ENCODE measurements around the gene CCNO.

The CCNO gene, protein sequence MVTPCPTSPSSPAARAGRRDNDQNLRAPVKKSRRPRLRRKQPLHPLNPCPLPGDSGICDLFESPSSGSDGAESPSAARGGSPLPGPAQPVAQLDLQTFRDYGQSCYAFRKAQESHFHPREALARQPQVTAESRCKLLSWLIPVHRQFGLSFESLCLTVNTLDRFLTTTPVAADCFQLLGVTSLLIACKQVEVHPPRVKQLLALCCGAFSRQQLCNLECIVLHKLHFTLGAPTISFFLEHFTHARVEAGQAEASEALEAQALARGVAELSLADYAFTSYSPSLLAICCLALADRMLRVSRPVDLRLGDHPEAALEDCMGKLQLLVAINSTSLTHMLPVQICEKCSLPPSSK

GRCh38 chr5:55232985-55233928 lies at the start of gene CCNO:
Gene CCNO (minus strand): TSS chr5:55233608. CDS start chr5:55233523, 85 bp downstream.
- no peak for FAIRE-seq

DNA sequence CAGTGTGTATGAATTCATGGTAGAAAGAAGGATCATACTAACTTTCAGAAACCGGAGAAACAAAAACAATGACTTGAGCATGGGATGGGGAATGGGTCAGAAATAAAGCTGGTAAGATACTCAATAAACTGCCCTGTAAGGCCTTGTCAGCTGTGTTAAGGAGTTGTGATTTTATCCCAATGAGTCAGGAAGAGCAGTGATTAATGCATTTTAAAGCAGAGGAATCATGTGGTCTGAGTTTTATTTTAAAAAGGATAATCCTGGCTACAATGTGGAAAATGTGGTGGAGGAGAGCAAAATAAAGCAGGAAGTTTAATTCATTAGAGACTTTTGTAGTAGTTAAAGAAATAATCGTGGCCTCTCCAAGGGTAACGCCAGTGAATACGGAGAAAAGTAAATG lies 45.4 kb upstream of the CCNO start:
- FAIRE-seq = no peak

DNA sequence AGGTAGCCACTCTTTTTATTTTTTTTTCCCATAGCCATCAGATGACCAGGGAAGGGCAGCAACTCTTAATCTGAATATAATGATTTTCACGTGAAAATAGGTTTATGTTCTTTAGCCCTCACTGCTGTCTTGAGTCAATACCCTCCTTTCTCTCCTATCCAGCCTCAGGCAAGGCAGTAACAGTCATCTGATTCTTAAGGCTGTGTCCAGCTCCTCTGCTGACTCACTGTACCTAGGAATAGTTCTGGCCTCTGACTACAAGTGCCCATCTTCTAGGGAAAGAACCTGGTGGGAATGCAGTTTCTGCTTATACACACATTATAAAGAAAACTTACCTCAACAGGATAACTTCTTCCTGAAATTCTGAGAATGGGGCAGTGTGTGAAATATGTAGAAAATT lies 43.4 kb upstream of the CCNO start:
- no peak for FAIRE-seq

- no peak for FAIRE-seq
Observed at GRCh38 chr5:55258339-55258738, 24.9 kb upstream of the CCNO start.

DNA sequence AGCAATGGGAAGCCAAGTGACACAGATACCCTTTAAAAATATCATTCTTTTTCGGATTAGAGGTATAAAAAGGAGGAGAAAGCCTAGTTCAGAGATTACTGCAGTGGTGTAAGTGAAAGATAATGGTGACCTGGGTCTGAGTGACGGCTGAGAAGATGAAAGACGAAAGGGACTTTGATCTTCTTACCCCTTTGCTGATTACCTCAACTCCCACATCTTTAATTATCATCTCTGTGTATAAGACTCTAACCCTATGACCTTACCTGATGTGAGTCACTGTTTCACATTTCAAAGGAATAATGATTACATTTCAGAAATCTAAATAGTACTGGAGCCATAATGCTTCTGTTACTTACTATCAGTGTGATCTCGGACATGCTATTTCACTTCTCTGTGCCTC lies 21.4 kb upstream of the CCNO start:
- FAIRE-seq = no peak

DNA sequence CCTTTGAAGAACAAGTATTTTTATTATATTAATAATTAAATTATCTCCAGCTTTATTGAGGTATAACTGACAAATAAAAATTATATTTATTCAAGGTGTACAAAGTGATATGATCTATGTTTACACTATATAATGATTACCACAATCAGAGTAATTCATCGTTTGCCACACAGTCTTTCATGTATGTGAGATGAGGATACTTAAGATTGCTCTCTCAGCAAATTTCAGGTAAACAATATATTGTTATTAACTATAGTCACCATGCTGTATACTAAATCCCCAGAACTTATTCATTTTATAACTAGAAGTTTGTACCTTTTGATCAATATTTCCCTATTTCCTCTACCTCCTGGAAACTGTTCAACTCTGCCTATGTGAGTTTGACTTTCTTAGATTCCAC lies 16.7 kb upstream of the CCNO start:
- no peak for FAIRE-seq

DNA sequence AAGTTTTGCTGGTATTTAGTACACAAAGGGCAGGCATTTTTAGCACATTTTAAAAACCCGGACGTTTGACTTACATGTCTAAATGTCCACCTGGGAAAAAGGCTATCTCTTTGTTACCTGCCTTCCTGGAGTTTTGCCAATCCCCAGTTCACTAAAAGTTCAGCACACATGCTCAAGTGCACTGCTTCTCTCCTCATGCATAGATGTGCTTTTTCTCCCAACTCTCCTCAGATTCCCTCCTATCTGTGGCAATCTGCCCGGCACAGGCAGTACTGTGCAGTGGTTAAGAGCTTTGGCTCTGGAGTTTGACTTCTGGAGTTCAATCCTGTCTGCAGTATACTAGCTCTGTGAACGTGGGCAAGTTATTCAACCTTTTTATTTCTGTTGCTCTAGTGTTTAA lies 8.3 kb upstream of the CCNO start:
- FAIRE-seq = no peak

DNA sequence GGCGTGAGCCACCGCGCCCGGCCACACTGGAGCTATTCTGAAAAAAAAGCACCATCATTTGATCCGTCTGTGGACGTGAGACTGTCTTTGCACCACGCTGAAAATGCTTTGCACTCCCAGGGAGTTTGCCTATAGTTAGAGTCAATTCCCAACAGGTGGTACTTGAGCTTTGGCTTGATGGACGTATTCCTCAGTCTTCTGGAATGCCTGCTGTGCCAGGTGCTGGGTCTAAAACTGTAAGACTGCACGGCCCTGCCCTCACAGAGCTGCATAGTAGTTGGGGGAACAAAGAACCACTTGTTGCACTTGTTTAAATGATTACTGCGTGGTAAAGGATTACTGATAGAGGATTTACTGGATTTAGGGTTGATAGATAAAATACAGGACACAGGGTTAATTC lies 3.4 kb upstream of the CCNO start:
- FAIRE-seq = no peak

DNA sequence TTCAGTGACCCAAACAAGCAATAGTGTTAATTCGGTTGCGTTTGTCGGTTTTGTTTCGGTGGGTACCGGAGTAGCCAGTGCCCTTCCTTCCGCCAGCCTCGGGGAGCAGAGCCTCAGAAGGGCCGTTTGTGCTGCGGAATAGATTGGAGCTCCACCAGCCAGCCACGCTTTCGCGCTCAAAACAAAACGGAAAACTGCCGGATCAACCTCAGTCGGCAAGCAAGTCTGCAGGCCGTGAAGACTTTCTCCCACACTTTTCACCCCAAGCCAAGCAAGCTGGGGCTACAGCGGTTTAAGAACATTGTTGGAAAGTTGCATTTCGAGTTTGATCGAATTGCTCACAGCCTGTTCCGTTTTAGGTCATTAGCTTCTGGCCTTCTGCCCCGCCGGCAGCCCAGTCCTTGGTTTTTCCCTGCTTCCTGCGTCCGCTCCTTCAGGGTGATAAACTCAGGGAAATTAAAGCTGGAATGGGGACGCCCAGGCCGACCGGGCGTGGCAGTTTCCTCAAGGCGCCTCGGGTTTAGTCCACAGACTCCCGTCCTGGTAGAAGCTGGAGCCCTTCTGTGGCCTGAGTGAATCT lies 803 bp upstream of the CCNO start:
- FAIRE-seq = no peak

DNA sequence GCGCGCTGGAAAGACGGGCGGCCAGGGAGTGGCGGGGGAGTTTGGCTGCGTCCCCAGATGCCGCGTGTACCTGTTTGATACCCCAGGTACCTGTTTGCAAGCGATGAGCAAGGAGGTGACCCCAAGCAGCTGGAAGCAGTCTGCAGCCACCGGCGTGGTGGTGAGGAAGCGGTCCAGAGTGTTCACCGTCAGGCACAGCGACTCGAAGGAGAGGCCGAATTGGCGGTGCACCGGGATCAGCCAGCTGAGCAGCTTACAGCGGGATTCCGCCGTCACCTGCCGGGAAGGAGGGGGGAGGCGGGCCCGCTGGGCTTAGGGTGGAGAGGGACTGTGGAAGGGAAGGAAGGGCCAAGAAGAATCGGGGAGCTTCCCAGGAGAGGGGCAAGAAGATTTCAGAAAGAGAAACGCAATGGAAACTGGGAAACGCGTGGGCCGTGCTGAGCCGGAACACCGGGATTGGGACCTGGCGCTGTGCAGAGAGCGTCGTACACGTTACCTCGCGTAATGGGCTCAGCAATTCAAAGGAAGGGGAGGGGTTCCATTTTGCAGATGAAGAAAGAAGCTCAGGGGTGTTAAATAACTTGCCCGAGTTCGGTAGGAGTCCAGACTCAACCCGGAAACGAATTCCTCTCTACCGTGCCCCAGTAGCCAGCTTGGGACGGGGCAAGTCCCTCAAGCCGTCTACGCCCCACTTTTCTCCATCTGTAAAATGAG lies 980 bp downstream of the CCNO start:
- FAIRE-seq = no peak

DNA sequence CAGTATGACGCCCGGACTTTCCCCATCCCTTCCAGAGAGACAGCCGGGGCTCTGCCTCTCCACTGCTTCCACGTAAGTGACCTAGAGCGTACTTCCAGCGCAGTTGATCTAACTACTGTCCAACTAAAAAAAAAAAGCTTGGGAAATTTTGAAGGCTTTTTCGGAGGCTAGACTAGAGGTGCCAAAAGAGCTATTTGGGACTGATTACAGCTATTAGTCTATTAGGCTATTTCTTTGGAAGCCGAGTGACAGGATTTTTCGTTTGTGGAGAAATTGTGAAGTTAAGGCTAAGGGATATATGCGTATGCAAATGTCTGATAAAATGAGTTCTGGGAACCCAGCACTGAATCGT lies 1.5 kb downstream of the CCNO start:
- no peak for FAIRE-seq

- FAIRE-seq = no peak
Observed at GRCh38 chr5:55231029-55231918, 2.1 kb downstream of the CCNO start.

DNA sequence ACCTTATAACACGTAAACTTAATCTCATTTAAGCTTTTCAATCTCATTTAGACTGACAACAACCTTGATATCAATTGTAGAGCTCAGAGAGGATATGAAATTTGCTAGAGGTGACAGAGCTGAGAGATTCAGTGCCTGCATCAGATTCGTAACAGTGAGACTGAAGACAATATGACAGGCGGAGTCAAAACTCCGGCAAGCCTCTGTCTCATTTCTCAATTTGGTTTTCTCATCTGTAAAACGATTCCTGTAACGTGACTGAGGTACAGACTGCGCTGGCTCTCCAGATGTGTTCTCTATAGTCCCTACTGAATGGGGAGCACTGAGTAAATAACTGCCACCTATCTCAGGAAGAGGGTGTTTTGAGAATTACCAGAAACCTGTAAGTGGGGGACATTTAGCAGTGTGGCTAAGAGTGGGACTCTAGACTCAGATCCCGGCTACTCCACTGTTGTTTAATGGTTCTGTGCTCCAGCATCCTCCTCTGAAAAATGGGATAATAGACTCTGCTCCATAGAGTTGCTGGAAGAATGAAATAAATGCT lies 3.2 kb downstream of the CCNO start:
- no peak for FAIRE-seq

GRCh38 chr5:55227664-55228430 lies 5.6 kb downstream of the CCNO start:
- FAIRE-seq = no peak

- FAIRE-seq = no peak
Observed at GRCh38 chr5:55226934-55227663, 6.3 kb downstream of the CCNO start, which contains the start of gene MCIDAS. Gene MCIDAS (minus strand): TSS chr5:55227315. CDS start chr5:55227138, 177 bp downstream.

DNA sequence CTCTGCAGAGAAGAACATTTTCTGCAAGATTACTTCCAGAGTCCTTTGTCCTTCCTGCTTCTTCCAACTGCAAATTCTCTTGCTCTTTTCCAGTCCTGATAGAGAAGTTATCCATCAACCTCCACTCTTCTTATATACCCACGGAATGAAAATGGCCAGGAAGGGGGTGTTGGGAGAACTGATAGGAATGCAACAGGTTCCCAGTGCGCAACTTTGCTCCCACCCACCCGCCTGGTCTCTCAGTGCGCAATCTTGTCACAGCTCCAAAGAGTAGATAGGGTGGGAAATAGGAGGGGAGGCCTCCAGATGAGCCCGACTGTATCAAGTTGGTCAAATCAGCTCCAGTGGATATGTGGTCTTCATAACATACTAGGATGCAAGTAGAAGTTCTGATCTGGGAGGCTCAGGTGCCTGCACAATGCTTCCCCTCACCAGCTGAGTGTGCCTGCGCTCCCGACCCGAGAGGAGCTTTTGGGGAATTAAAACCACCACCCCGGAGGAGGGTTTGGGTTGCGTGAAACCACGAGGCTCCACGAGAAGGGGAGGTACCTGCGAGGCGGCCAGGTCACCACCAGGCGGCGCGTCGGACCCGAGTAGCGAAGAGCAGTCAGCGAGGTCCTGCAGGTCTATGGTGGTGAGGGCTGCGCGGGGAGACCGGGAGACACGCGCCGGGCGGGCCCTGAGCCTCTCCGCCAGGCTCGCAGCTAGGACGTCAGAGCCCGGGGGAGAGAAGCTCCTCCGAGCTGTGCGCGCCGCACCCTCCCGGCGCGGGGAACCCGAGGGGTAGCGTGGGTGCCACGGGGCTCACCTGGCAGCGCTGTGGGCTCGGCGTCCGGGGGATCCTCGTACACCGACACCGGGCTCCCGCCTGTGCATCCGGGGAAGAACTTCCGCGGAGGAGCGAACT lies 7.1 kb downstream of the CCNO start:
- FAIRE-seq = no peak

DNA sequence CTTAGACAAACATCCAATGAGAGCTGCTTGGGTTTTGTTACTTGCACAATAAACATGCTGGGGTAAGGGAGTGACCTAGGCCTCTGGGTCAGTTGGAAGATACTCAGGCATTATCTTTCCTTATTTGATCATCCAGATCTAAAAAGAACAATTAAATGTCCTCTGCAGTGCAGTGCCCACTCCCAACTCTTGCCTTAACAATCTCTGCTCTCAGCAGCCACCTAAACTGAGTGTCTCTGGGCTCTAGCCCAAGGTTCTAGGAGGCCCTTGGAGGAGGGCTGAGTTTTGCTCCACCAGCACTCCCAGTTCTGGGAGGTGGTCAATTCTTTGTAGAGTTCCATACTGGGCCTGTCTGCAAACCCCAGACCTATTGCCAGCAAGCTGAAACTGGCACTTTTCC lies 8.1 kb downstream of the CCNO start:
- FAIRE-seq = no peak

DNA sequence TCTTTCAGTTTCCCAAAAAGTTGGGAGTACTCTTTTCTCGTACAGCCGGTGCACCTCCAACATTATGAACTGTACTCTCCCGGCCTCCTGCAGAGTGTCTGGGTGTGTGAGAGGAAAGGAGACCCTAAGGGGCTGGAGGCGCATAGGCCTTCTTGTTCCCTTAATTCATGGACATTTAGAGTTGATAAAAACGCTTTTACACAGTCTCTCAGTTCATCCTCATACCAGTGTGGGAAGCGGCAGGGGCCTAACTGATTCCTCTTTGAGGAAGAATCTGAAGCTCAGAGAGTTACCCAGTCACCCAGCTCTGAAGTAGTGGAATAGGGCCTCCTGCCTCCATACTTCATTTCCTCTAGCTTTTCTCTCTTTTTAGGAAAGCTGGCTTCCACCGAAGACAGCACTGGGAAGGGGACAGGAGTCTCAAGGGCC lies 9.6 kb downstream of the CCNO start:
- FAIRE-seq = no peak
